Measurements from ENCODE around the gene NPC2. TPM values are rescaled to one million over a fixed set of nuclear protein-coding genes. Genes with fewer than 3 reads are reported as not detected.

Gene NPC2
- total and polyA plus RNA-seq, 7 donors, result 28.2 to 42.5 (median 31.6) TPM

DNA sequence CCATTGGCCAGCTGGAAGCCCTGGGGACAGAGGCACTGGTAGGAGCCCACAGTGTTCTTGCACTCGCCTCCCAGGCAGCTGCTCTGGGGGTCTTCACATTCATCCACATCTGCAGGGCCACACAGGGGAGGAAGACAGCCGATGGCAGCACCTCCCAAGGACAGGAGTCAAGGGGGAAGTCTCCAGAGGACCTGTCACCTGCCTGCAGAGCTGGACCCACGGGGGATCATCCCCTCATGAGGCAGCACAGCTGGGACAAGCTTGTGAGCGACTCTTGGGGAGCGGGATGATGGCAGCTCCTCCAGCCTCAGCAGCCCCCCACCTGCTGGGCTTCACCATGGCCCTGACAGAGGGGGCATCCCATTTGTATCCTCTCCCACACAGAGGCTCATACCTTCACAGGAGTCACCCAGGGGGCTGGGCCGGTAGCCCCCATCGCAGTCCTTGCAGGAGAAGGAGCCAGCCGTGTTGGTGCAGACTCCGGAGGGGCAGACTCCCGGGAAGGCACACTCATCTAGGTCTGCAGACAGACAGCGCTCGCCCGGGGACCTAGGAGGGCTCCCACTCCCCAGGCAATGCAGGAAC is 15.8 kb upstream of the NPC2 start:
- no peak overlapping the region for H3K4me3 ChIP-seq
- DNase-seq, result peak in 1 of 2 donors; percentile 41
- ATAC-seq, result no peak
- peaks cover 0 to 6% (median 0%) of the 10 kb centered on the region in 3 donors for H3K27me3 ChIP-seq (ENCODE audit: insufficient read depth in 3 of 3, low read length in 2 of 3)
- H3K9me3 ChIP-seq, result no peaks in the 10 kb centered on the region
- no peak overlapping the region for H3K27ac ChIP-seq
- no peaks in the 10 kb centered on the region for H3K36me3 ChIP-seq (ENCODE audit: insufficient read depth in 1 of 2, low read depth in 1 of 2)
- TF ChIP-seq, protein P1, sequence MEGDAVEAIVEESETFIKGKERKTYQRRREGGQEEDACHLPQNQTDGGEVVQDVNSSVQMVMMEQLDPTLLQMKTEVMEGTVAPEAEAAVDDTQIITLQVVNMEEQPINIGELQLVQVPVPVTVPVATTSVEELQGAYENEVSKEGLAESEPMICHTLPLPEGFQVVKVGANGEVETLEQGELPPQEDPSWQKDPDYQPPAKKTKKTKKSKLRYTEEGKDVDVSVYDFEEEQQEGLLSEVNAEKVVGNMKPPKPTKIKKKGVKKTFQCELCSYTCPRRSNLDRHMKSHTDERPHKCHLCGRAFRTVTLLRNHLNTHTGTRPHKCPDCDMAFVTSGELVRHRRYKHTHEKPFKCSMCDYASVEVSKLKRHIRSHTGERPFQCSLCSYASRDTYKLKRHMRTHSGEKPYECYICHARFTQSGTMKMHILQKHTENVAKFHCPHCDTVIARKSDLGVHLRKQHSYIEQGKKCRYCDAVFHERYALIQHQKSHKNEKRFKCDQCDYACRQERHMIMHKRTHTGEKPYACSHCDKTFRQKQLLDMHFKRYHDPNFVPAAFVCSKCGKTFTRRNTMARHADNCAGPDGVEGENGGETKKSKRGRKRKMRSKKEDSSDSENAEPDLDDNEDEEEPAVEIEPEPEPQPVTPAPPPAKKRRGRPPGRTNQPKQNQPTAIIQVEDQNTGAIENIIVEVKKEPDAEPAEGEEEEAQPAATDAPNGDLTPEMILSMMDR (IDR thresholded peaks at IDR 0.05), result no peak
- H3K4me1 ChIP-seq, result no peaks in the 10 kb centered on the region
- 76 to 89% (median 83%) methylated on average over 12 to 13 of the region's 13 CpGs for WGBS, 3 donors
- intact Hi-C loops (cut with DNase I), result no loop called here

DNA sequence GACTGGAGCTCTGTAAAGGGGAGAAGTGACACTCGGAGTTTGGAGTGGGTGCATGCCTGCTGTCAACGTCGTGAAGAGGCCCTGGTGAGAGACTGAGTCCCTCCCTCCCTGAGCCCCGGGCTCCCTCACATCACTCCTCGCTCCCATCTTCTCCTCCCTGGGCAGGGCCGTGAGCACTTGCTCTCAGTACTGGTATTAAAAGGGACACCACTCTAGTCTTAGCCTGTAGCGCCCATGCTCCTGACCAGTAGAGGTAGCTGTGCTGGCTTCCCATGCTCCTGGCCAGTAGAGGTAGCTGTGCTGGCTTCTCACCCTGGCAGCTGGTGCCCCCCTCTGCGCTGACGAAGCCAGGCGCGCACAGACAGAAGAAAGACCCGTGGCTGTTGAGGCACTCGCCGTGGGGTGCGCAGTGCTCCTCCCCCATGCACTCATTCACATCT is 15.2 kb upstream of the NPC2 start:
- H3K4me3 ChIP-seq, result no peak overlapping the region
- WGBS, 3 donors, result 44 to 48% (median 45%) methylated on average over 13 to 15 of the region's 15 CpGs
- TF ChIP-seq, protein P1 (IDR thresholded peaks at IDR 0.05), result no peak
- intact Hi-C loops (cut with DNase I), result no loop called here
- no peak overlapping the region for H3K27ac ChIP-seq
- H3K27me3 ChIP-seq (ENCODE audit: insufficient read depth in 3 of 3, low read length in 2 of 3), result peaks cover 0 to 6% (median 0%) of the 10 kb centered on the region in 3 donors
- H3K9me3 ChIP-seq, result no peaks in the 10 kb centered on the region
- H3K36me3 ChIP-seq (ENCODE audit: insufficient read depth in 1 of 2, low read depth in 1 of 2), result peaks cover 0 to 1% of the 10 kb centered on the region in 2 donors
- H3K4me1 ChIP-seq, result no peaks in the 10 kb centered on the region
- no peak for DNase-seq
- no peak for ATAC-seq

DNA sequence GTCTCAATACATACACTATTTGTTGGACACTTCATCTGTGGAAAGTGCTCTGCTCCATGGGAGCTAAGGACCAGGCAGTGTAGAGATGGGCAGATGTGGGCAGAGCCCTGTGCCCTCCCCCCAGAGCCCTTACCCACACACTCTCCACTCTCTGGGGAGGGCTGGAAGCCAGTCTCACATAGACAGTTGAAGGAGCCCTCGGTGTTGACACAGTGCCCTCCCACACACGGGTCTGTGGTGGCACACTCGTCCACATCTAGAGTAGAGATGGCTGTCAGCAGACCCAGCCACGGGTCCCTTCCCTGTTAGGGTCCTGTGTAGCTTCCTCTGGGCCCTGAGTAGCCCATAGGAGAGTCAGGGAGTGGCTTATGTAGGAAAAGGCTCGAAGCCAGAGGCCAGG is 14.7 kb upstream of the NPC2 start:
- no peaks in the 10 kb centered on the region for H3K4me1 ChIP-seq
- peaks cover 0 to 6% (median 0%) of the 10 kb centered on the region in 3 donors for H3K27me3 ChIP-seq (ENCODE audit: insufficient read depth in 3 of 3, low read length in 2 of 3)
- H3K9me3 ChIP-seq, result no peaks in the 10 kb centered on the region
- H3K4me3 ChIP-seq, result no peak overlapping the region
- WGBS, 3 donors, result 55 to 66% (median 56%) methylated on average over 5 of the region's 5 CpGs
- ATAC-seq (no peak), DNase-seq (no peak)
- peaks cover 0 to 3% of the 10 kb centered on the region in 2 donors for H3K36me3 ChIP-seq (ENCODE audit: insufficient read depth in 1 of 2, low read depth in 1 of 2)
- H3K27ac ChIP-seq, result no peak overlapping the region
- intact Hi-C loops (cut with DNase I), result no loop called here
- TF ChIP-seq, protein P1 (IDR thresholded peaks at IDR 0.05), result no peak

DNA sequence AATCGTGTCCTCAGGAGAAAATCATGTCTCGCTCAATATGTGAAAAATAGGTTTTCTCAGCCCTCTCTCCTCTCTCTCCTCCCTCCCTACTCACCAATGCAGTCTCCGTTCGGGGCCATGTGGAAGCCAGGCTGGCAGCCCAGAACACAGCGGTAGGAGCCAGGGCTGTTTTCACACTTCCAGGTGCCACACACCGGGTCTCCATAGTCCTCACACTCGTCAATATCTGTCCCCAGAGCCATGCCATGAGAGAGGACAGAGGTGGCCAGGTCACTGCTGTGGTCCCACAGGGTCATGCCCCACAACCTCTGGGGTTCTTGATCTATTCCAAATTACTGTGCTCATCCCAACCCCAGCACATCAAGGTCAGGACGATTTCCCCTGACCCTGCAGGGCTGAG is 14.0 kb upstream of the NPC2 start:
- DNase-seq (no peak), ATAC-seq (no peak)
- peaks cover 0 to 8% of the 10 kb centered on the region in 2 donors for H3K36me3 ChIP-seq (ENCODE audit: insufficient read depth in 1 of 2, low read depth in 1 of 2)
- H3K9me3 ChIP-seq, result no peaks in the 10 kb centered on the region
- H3K4me3 ChIP-seq, result no peak overlapping the region
- no peaks in the 10 kb centered on the region for H3K4me1 ChIP-seq
- TF ChIP-seq, protein P1 (IDR thresholded peaks at IDR 0.05), result no peak
- 67 to 75% (median 73%) methylated on average over 8 of the region's 8 CpGs for WGBS, 3 donors
- peaks cover 0 to 4% (median 0%) of the 10 kb centered on the region in 3 donors for H3K27me3 ChIP-seq (ENCODE audit: insufficient read depth in 3 of 3, low read length in 2 of 3)
- intact Hi-C loops (cut with DNase I), result no loop called here
- no peak overlapping the region for H3K27ac ChIP-seq

DNA sequence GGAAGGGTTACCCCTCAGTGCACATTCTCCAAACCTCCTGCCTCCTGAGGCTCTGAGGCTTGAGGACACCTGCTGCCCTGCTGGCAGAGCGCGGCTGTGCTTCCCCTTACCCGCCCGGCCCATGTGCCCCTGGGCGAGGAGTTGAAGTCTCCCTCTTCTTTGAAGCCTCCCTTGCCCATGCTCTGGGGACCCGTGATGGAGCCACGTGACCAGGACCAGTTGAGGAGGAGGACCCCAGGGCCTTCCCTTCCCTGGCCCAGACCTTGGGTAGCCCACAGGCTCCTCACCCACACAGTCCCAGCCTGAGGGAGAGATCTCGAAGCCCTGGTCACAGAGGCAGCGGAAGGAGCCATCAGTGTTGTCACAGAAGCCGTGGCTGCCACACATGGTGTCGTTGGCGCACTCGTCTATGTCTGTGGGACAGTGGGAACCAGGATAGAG is 13.3 kb upstream of the NPC2 start:
- intact Hi-C loops (cut with DNase I), result no loop called here
- Histone ChIP-seq H3K4me3 (no peak overlapping the region), H3K4me1 (no peaks in the 10 kb centered on the region), H3K9me3 (no peaks in the 10 kb centered on the region), H3K36me3 (ENCODE audit: insufficient read depth in 1 of 2, low read depth in 1 of 2) (peaks cover 0 to 8% of the 10 kb centered on the region in 2 donors), H3K27ac (no peak overlapping the region), H3K27me3 (ENCODE audit: insufficient read depth in 3 of 3, low read length in 2 of 3) (peaks cover 0 to 4% (median 0%) of the 10 kb centered on the region in 3 donors)
- 83 to 95% (median 88%) methylated on average over 11 to 13 of the region's 13 CpGs for WGBS, 3 donors
- no peak for ATAC-seq
- no peak for DNase-seq
- TF ChIP-seq, protein P1 (IDR thresholded peaks at IDR 0.05), result no peak

Data from psoas muscle (tissue), 8 donors.